IMR-90 (cell line): Measurements from ENCODE around the gene EXOC3L2. TPM values are rescaled to one million over a fixed set of nuclear protein-coding genes. Genes with fewer than 3 reads are reported as not detected.

Source experiments
- ATAC-seq: fragments of 200-7000 bp; cut with Tn5 transposase; 2 replicates; pipeline ENCODE4 v1.9.1; 2020; ENCODE audit warnings: low read depth, mild to moderate bottlenecking, moderate library complexity
- BruUV-seq: library from RNA; stranded (reverse); fragments of 400-500 nt; replicated peaks from 2 replicates; lab custom pipeline; 2021; lab: Mats Ljungman, UMichigan
- CTCF ChIA-PET: fragments of 300-600 bp; formaldehyde crosslinking; extraction: SDS; loops from one replicate; lab custom pipeline; 2021; ENCODE audit warnings: antibody characterized with exemption; lab: Yijun Ruan, JAX
- POLR2A ChIA-PET: fragments of 300-600 bp; sonication (Branson Sonifier 250); formaldehyde crosslinking; loops from one replicate; lab custom pipeline; 2022; ENCODE audit warnings: antibody characterized with exemption; ENCODE audit not compliant: unreplicated experiment; lab: Charles Lee
- DNase-seq: peaks from one replicate; pipeline ENCODE4 v3.0.0; 2013
- H2AFZ ChIP-seq: replicated peaks from 2 replicates; pipeline ENCODE3; 2013; ENCODE audit warnings: low read length, mild to moderate bottlenecking; ENCODE audit not compliant: poor library complexity
- H2AK5ac ChIP-seq: 2 replicates; pipeline ENCODE4 v1.6.1; 2013; ENCODE audit warnings: low read depth, low read length, inconsistent platforms
- H2AK9ac ChIP-seq: replicated peaks from 2 replicates; pipeline ENCODE3; 2013; ENCODE audit warnings: mild to moderate bottlenecking, low read depth, low read length, moderate library complexity; ENCODE audit not compliant: poor library complexity
- H2BK120ac ChIP-seq: 2 replicates; pipeline ENCODE4 v1.6.1; 2013; ENCODE audit warnings: low read depth, low read length, inconsistent platforms
- H2BK15ac ChIP-seq: 3 replicates; pipeline ENCODE4 v1.6.1; 2013; ENCODE audit warnings: low read depth, low read length, inconsistent platforms
- H2BK20ac ChIP-seq: 2 replicates; pipeline ENCODE4 v1.6.1; 2013; ENCODE audit warnings: low read depth, mild to moderate bottlenecking, inconsistent platforms, low read length, moderate library complexity
- H2BK5ac ChIP-seq: 2 replicates; pipeline ENCODE4 v1.6.1; 2013; ENCODE audit warnings: mild to moderate bottlenecking, low read depth, low read length, inconsistent platforms; ENCODE audit not compliant: poor library complexity, severe bottlenecking
- H3K14ac ChIP-seq: replicated peaks from 2 replicates; pipeline ENCODE4 v1.6.1; 2013; ENCODE audit warnings: low read depth, low read length, inconsistent platforms
- H3K18ac ChIP-seq: 2 replicates; pipeline ENCODE4 v1.6.1; 2013; ENCODE audit warnings: low read depth, low read length, control low read depth
- H3K23ac ChIP-seq: 2 replicates; pipeline ENCODE4 v1.6.1; 2013; ENCODE audit warnings: low read depth, low read length, inconsistent platforms
- H3K27ac ChIP-seq: 2 replicates; pipeline ENCODE4 v1.5.1; 2013; ENCODE audit warnings: mild to moderate bottlenecking, control low read depth, low read length; ENCODE audit not compliant: insufficient read depth
- H3K27me3 ChIP-seq: 2 replicates; pipeline ENCODE4 v1.6.1; 2013; ENCODE audit warnings: low read length; ENCODE audit not compliant: control insufficient read depth, insufficient read depth
- H3K36me3 ChIP-seq: 2 replicates; pipeline ENCODE4 v1.6.1; 2013; ENCODE audit warnings: low read length, mixed read lengths; ENCODE audit not compliant: control insufficient read depth, insufficient read depth
- H3K4ac ChIP-seq: 2 replicates; pipeline ENCODE4 v1.6.1; 2013; ENCODE audit warnings: low read depth, low read length, inconsistent platforms
- H3K4me1 ChIP-seq: 2 replicates; pipeline ENCODE4 v1.6.1; 2013; ENCODE audit warnings: low read length, mixed read lengths; ENCODE audit not compliant: control insufficient read depth, insufficient read depth
- H3K4me2 ChIP-seq: 2 replicates; pipeline ENCODE4 v1.6.1; 2013; ENCODE audit warnings: low read depth, mild to moderate bottlenecking, control low read depth, low read length, moderate library complexity
- H3K4me3 ChIP-seq: 2 replicates; pipeline ENCODE4 v1.5.1; 2013; ENCODE audit warnings: low read depth, mild to moderate bottlenecking, control low read depth, low read length, moderate library complexity; ENCODE audit not compliant: insufficient read depth
- H3K56ac ChIP-seq: 2 replicates; pipeline ENCODE4 v1.6.1; 2013; ENCODE audit warnings: low read length, inconsistent platforms; ENCODE audit not compliant: insufficient read depth; ENCODE audit errors: extremely low read depth
- H3K79me1 ChIP-seq, 2 experiments: 2 replicates each; pipeline ENCODE4 v1.6.1; 2013; ENCODE audit warnings: low read length in 2 of 2, inconsistent platforms in 1 of 2, low read depth in 1 of 2
- H3K9ac ChIP-seq: 2 replicates; pipeline ENCODE4 v1.6.1; 2013; ENCODE audit warnings: low read depth, low read length, control low read depth
- H3K9me1 ChIP-seq: 2 replicates; pipeline ENCODE4 v1.6.1; 2013; ENCODE audit warnings: low read length, inconsistent platforms; ENCODE audit not compliant: insufficient read depth
- H3K9me3 ChIP-seq: 2 replicates; pipeline ENCODE4 v1.6.1; 2013; ENCODE audit warnings: low read length; ENCODE audit not compliant: control insufficient read depth, insufficient read depth
- H4K20me1 ChIP-seq: 2 replicates; pipeline ENCODE4 v1.6.1; 2013; ENCODE audit warnings: low read length, inconsistent platforms; ENCODE audit not compliant: insufficient read depth
- H4K5ac ChIP-seq: 2 replicates; pipeline ENCODE4 v1.6.1; 2013; ENCODE audit warnings: mild to moderate bottlenecking, low read depth, low read length, control low read depth
- H4K8ac ChIP-seq, 2 experiments: 2 replicates each; pipeline ENCODE4 v1.6.1; 2013; ENCODE audit warnings: low read depth in 2 of 2, low read length in 2 of 2, control low read depth in 1 of 2, inconsistent platforms in 1 of 2
- H4K91ac ChIP-seq: 2 replicates; pipeline ENCODE4 v1.6.1; 2013; ENCODE audit warnings: low read depth, low read length, inconsistent platforms; ENCODE audit not compliant: insufficient read depth
- BHLHE40 ChIP-seq: fragments of 150-350 bp; IDR thresholded peaks from 2 replicates; pipeline ENCODE4 v1.6.1; 2016; ENCODE audit warnings: mild to moderate bottlenecking, low read depth, low read length
- CTCF ChIP-seq: conservative IDR thresholded peaks from 2 replicates; pipeline ENCODE4 v1.5.1; 2012; ENCODE audit warnings: mild to moderate bottlenecking, low read depth, low read length, improper control_type of control experiment
- MAFK ChIP-seq: IDR thresholded peaks from 2 replicates; pipeline ENCODE4 v1.6.1; 2012; ENCODE audit warnings: low read depth, low read length, improper control_type of control experiment
- MAZ ChIP-seq: IDR thresholded peaks from 2 replicates; pipeline ENCODE4 v1.6.1; 2012; ENCODE audit warnings: low read depth, mild to moderate bottlenecking, low read length, improper control_type of control experiment, moderate library complexity, borderline replicate concordance
- NFE2L2 ChIP-seq: fragments of 150-350 bp; IDR thresholded peaks from 2 replicates; pipeline ENCODE4 v1.6.1; 2016; ENCODE audit warnings: low read depth, mild to moderate bottlenecking, low read length
- SMC3 ChIP-seq: fragments of 150-350 bp; IDR thresholded peaks from 2 replicates; pipeline ENCODE4 v1.6.1; 2016; ENCODE audit warnings: low read depth, mild to moderate bottlenecking, antibody characterized with exemption, low read length, moderate library complexity
- WGBS, 2 experiments: methylation state at CpG; one replicate each; pipeline versions ENCODE4 v1.1.5 to v1.1.7; 2013; ENCODE audit warnings: missing lambda C conversion rate in 2 of 2; ENCODE audit not compliant: insufficient read length in 1 of 2; ENCODE audit errors: extremely low coverage in 2 of 2; 5-methylcytosine and 5-hydroxymethylcytosine counted together
- dilution Hi-C: fragments of 300-500 bp; cut with HindIII; formaldehyde crosslinking; loops from one replicate; pipeline ENCODE4 v1.14.3; 2018; ENCODE audit warnings: low sequenced_read_pairs; ENCODE audit not compliant: unreplicated experiment
- in situ Hi-C: fragments of 300-500 bp; cut with MboI; formaldehyde crosslinking; loops from 3 replicates; pipeline ENCODE4 v1.14.3; 2019; ENCODE audit warnings: low sequenced_read_pairs, inconsistent platforms, mixed read lengths
- intact Hi-C: fragments of 100-400 bp; cut with micrococcal nuclease; formaldehyde crosslinking; loops from 2 replicates; pipeline ENCODE4 v1.10.0; 2022
- polyA plus RNA-seq, 3 experiments: library from polyadenylated mRNA; depleted of rRNA; stranded (reverse); fragments of >200 nt; gene quantifications; 2 replicates each; pipeline ENCODE4 v1.2.3, GENCODE V29; 2012; ENCODE audit warnings: low replicate concordance in 1 of 3
- total RNA-seq: library from RNA; depleted of rRNA; stranded (reverse); fragments of >200 nt; gene quantifications from 2 replicates; pipeline ENCODE4 v1.2.3, GENCODE V29; 2012
- TF ChIP-seq, protein P1 (sequence below): fragments of 150-350 bp; IDR thresholded peaks from 2 replicates; pipeline ENCODE4 v1.6.1; 2017; ENCODE audit warnings: mild to moderate bottlenecking, antibody characterized with exemption, low read length, low read depth

The EXOC3L2 gene
- total and polyA plus RNA-seq, 2 of the 4 experiments (the other 2 are of a cell fraction), result 0.03 TPM; not detected in 1

DNA sequence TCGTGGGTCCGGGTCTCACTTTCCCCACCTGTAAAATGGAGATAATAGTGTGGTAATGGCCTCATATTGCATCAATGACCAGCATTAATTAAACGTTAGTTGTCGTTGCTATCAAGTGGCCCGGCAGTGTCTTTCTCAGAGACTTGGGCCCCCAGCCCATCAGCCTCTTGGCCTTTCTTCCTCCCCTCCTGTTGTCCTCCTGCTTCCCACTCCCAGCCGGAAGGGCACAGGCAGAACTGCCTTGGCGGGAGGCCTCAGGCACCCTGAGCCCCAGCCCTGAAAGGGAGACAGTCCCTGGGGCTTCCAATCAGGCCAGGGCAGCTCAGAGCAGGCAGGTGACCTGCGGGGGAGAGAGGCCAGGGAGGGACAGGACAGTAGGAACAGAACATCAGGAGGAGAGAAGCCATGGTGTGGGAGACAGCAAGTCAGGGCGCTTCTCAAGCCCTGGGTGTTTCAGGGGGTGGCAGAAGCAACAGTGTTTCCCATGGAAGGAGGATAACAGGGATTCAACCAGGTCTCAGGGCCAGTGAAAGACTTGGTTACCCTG, 10.5 kb upstream of the EXOC3L2 start:
- Histone ChIP-seq H3K4me2 (no peak overlapping the region), H3K9me3 (no peaks in the 10 kb centered on the region), H2AFZ (no peak overlapping the region), H3K18ac (no peak overlapping the region), H4K20me1 (peaks cover 52% of the 10 kb centered on the region), H3K36me3 (peaks cover 15% of the 10 kb centered on the region), H4K5ac (no peak overlapping the region), H4K8ac (no peak overlapping the region), H3K56ac (no peak overlapping the region), H2AK5ac (no peak overlapping the region), H3K4me3 (no peak overlapping the region), H2BK5ac (no peak overlapping the region), H3K14ac (no peak overlapping the region), H2BK15ac (no peak overlapping the region), H2BK120ac (no peak overlapping the region), H3K4me1 (peaks cover 17% of the 10 kb centered on the region), H3K4ac (no peak overlapping the region), H3K27me3 (no peaks in the 10 kb centered on the region), H3K27ac (no peak overlapping the region), H3K23ac (no peak overlapping the region), H2BK20ac (no peak overlapping the region), H2AK9ac (no peak overlapping the region), H3K9ac (no peak overlapping the region), H3K9me1 (peaks cover 6% of the 10 kb centered on the region; the same call in 1 of the 2 replicates), H3K79me1 (peaks cover 26 to 73% of the 10 kb centered on the region in 2 experiments), H4K91ac (no peak overlapping the region)
- CTCF ChIA-PET, result no interaction called here
- POLR2A ChIA-PET, result no interaction called here
- WGBS, 2 experiments, result no CpG with 5 or more reads among the region's 9 CpGs
- no peak for DNase-seq
- BruUV-seq, result no TSS peak
- ATAC-seq, result no peak
- intact Hi-C loops (no loop called here), dilution Hi-C loops (no loop called here), in situ Hi-C loops (no loop called here)
- TF ChIP-seq CTCF (no peak), SMC3 (no peak), MAZ (no peak), NFE2L2 (no peak), BHLHE40 (no peak), MAFK (no peak)
- TF ChIP-seq, protein P1, sequence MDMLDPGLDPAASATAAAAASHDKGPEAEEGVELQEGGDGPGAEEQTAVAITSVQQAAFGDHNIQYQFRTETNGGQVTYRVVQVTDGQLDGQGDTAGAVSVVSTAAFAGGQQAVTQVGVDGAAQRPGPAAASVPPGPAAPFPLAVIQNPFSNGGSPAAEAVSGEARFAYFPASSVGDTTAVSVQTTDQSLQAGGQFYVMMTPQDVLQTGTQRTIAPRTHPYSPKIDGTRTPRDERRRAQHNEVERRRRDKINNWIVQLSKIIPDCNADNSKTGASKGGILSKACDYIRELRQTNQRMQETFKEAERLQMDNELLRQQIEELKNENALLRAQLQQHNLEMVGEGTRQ, result no peak
